ENCODE data around the gene SPATA24. TPM values are rescaled to one million over a fixed set of nuclear protein-coding genes. Genes with fewer than 3 reads are reported as not detected.

The SPATA24 gene
- total and polyA plus RNA-seq, 2 of the 13 experiments (the other 11 are each of a cell fraction or from before 2014, with no cell fraction given) = 6.0 to 11.1 TPM

GRCh38 chr5:139385061-139386049 is 18.5 kb downstream of the SPATA24 start (continued):
- no peak for TF ChIP-seq ZNF552 (CRISPR knock-in tag; IDR thresholded peaks at IDR 0.05; ENCODE audit: borderline replicate concordance)
- no peak for TF ChIP-seq ZBTB49 (CRISPR knock-in tag; IDR thresholded peaks at IDR 0.05; ENCODE audit: borderline replicate concordance)
- TF ChIP-seq FOXP1 (IDR thresholded peaks at IDR 0.05) = no peak
- TF ChIP-seq FOXP1 (CRISPR knock-in tag; IDR thresholded peaks at IDR 0.05) = no peak
- TF ChIP-seq ZNF780A (CRISPR knock-in tag; IDR thresholded peaks at IDR 0.05) = no peak
- no peak for TF ChIP-seq ZNF280D (CRISPR knock-in tag; IDR thresholded peaks at IDR 0.05)
- TF ChIP-seq PAWR (CRISPR knock-in tag; IDR thresholded peaks at IDR 0.05; ENCODE audit: borderline replicate concordance) = no peak
- no peak for TF ChIP-seq PRDM15 (CRISPR knock-in tag; IDR thresholded peaks at IDR 0.05)
- TF ChIP-seq MXD4 (CRISPR knock-in tag; IDR thresholded peaks at IDR 0.05) = no peak; the same call in 1 of the 2 replicates
- no peak for TF ChIP-seq CBX1 (IDR thresholded peaks at IDR 0.05; ENCODE audit: low read depth)
- no peak for TF ChIP-seq ZNF672 (CRISPR knock-in tag; IDR thresholded peaks at IDR 0.05)
- TF ChIP-seq ZNF382 (CRISPR knock-in tag; IDR thresholded peaks at IDR 0.05; ENCODE audit: borderline replicate concordance) = no peak
- TF ChIP-seq ZFP36 (IDR thresholded peaks at IDR 0.05; ENCODE audit: borderline replicate concordance, low read depth, low read length, partially characterized antibody) = no peak
- TF ChIP-seq PLSCR1 (CRISPR knock-in tag; IDR thresholded peaks at IDR 0.05; ENCODE audit: borderline replicate concordance) = no peak
- TF ChIP-seq ZNF280B (CRISPR knock-in tag; IDR thresholded peaks at IDR 0.05; ENCODE audit: borderline replicate concordance) = no peak
- TF ChIP-seq PHB2 (IDR thresholded peaks at IDR 0.05; ENCODE audit: partially characterized antibody) = no peak
- no peak for TF ChIP-seq RELA (CRISPR knock-in tag; IDR thresholded peaks at IDR 0.05)

Data from HepG2 (cell line).